DMS153 treated with DMSO at 0.1 percent for 48 hours (cell line): ENCODE data around the gene PPIE.
"Not testable (repeated sequence)": the region's sequence is repeated elsewhere in the genome, so short reads cannot be mapped to it uniquely, and the experiment has no call there.

Experiments
- DNase-seq: peaks from one replicate; lab custom pipeline; 2025; ENCODE audit not compliant: unreplicated experiment; lab: John Stamatoyannopoulos, UW

PPIE gene

GRCh38 chr1:39757501-39757900, 18.8 kb downstream of the PPIE start:
- DNase-seq: no peak

- DNase-seq: no peak
Observed at GRCh38 chr1:39758556-39759435, 20.1 kb downstream of the PPIE start.

GRCh38 chr1:39759436-39759726, 20.7 kb downstream of the PPIE start:
- no peak for DNase-seq

GRCh38 chr1:39760074-39761008, 21.7 kb downstream of the PPIE start:
- DNase-seq: no peak

GRCh38 chr1:39761016-39761415, 22.3 kb downstream of the PPIE start:
- no peak for DNase-seq

GRCh38 chr1:39761557-39762260, 23.0 kb downstream of the PPIE start:
- DNase-seq: no peak

GRCh38 chr1:39762550-39763540, 24.2 kb downstream of the PPIE start:
- DNase-seq: no peak

GRCh38 chr1:39763619-39764374, 25.1 kb downstream of the PPIE start:
- not testable (repeated sequence) for DNase-seq

- not testable (repeated sequence) for DNase-seq
Observed at GRCh38 chr1:39764512-39764911, 25.8 kb downstream of the PPIE start.

GRCh38 chr1:39766466-39766865, 27.8 kb downstream of the PPIE start:
- DNase-seq: not testable (repeated sequence)

GRCh38 chr1:39769502-39769901, 30.8 kb downstream of the PPIE start:
- not testable (repeated sequence) for DNase-seq

- DNase-seq: not testable (repeated sequence)
Observed at GRCh38 chr1:39770100-39771021, 31.7 kb downstream of the PPIE start.

GRCh38 chr1:39771022-39771532, 32.4 kb downstream of the PPIE start, which contains the start of gene OXCT2:
Gene OXCT2, minus strand, starts transcription at chr1:39771348. Its CDS starts 93 bp downstream, at chr1:39771255.
- not testable (repeated sequence) for DNase-seq

- not testable (repeated sequence) for DNase-seq
Observed at GRCh38 chr1:39773369-39773979, 34.8 kb downstream of the PPIE start.

- not testable (repeated sequence) for DNase-seq
Observed at GRCh38 chr1:39775141-39775540, 36.5 kb downstream of the PPIE start.

GRCh38 chr1:39775676-39776399, 37.2 kb downstream of the PPIE start:
- not testable (repeated sequence) for DNase-seq

- DNase-seq: no peak
Observed at GRCh38 chr1:39776400-39776713, 37.7 kb downstream of the PPIE start.
